ENCODE data around the gene CYP27C1. TPM values are rescaled to one million over a fixed set of nuclear protein-coding genes. Genes with fewer than 3 reads are reported as not detected.
A peak's percentile ranks its signal among the peaks of the same experiment; 100 is the strongest.

CYP27C1 gene
- total and polyA plus RNA-seq, 9 of the 15 experiments (the other 6 are each of a cell fraction or from before 2014, with no cell fraction given) = not detected

- FAIRE-seq (no peak), DNase-seq (ENCODE audit: extremely low read depth in 1 of 4, low spot score in 3 of 4) (peak in 1 of 4 experiments; percentile 9), ATAC-seq (peak; percentile 71)
- no peaks in the 10 kb centered on the region for H3K9me1 ChIP-seq (ENCODE audit: control insufficient read depth, insufficient read depth, low read length)
- in situ Hi-C loops (cut with MboI) (no loop called here), intact Hi-C loops (cut with micrococcal nuclease) (no loop called here)
- ChIA-PET POLR2A (no interaction called here), CTCF (ENCODE audit: low intra/inter-chr PET ratio) (no interaction called here)
- H2AFZ ChIP-seq (ENCODE audit: low read depth, low read length) = no peak overlapping the region
- H3K79me2 ChIP-seq (ENCODE audit: control insufficient read depth, insufficient read depth, low read length) = no peaks in the 10 kb centered on the region
- peaks cover 0 to 7% of the 10 kb centered on the region in 2 experiments; a peak in 2 of 5 replicates for H3K4me1 ChIP-seq (replicated peaks in 1 of 2; ENCODE audit: control insufficient read depth in 2 of 2, insufficient read depth in 2 of 2, low read length in 2 of 2)
- no peak overlapping the region for H3K4me3 ChIP-seq
- no peaks in the 10 kb centered on the region for H4K20me1 ChIP-seq (replicated peaks; ENCODE audit: control insufficient read depth, insufficient read depth, low read length)
- TF ChIP-seq, protein P1, sequence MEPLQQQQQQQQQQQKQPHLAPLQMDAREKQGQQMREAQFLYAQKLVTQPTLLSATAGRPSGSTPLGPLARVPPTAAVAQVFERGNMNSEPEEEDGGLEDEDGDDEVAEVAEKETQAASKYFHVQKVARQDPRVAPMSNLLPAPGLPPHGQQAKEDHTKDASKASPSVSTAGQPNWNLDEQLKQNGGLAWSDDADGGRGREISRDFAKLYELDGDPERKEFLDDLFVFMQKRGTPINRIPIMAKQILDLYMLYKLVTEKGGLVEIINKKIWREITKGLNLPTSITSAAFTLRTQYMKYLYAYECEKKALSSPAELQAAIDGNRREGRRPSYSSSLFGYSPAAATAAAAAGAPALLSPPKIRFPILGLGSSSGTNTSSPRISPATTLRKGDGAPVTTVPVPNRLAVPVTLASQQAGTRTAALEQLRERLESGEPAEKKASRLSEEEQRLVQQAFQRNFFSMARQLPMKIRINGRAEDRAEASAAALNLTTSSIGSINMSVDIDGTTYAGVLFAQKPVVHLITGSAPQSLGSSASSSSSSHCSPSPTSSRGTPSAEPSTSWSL (CRISPR knock-in tag; IDR thresholded peaks at IDR 0.05; ENCODE audit: borderline replicate concordance) = no peak
- peak; percentile 23; the same call in 1 of the 2 replicates for TF ChIP-seq PKNOX1 (IDR thresholded peaks at IDR 0.05)
- no peaks in the 10 kb centered on the region for H3K9me3 ChIP-seq (replicated peaks; ENCODE audit: control insufficient read depth, insufficient read depth, low read depth, low read length)
- no peak overlapping the region for H3K27ac ChIP-seq (ENCODE audit: extremely low read depth, low read depth, low read length)
- no peak overlapping the region for H3K4me2 ChIP-seq (ENCODE audit: insufficient read depth, low read length)
- BruUV-seq (replicated peaks) = no TSS peak
- peaks cover 7 to 35% of the 10 kb centered on the region in 2 experiments; a peak in 4 of 5 replicates for H3K27me3 ChIP-seq (ENCODE audit: control insufficient read depth in 2 of 2, insufficient read depth in 2 of 2, low read length in 2 of 2)
- H3K9ac ChIP-seq (ENCODE audit: insufficient read depth in 1 of 2, low read depth in 2 of 2, low read length in 2 of 2) = no peak overlapping the region
- H3K36me3 ChIP-seq (ENCODE audit: control insufficient read depth, insufficient read depth, low read length) = no peaks in the 10 kb centered on the region
- 1% methylated on average over 14 of the region's 15 CpGs for WGBS (ENCODE audit: insufficient coverage, low coverage, missing lambda C conversion rate)
These were observed 85.0 kb downstream of the CYP27C1 start for GRCh38 chr2:127134833-127135830.
